Muscle layer of duodenum (tissue), 2 donors: Measurements from ENCODE around the gene ARHGAP10.

ENCODE experiments used
- H3K27ac ChIP-seq: one replicate; pipeline ENCODE4 v1.7.0; 2013; ENCODE audit warnings: mild to moderate bottlenecking, low read length
- H3K27me3 ChIP-seq: one replicate; pipeline ENCODE4 v1.7.0; 2013; ENCODE audit warnings: low read depth, mild to moderate bottlenecking, control low read depth, low read length
- H3K36me3 ChIP-seq, 2 donors: one replicate each; pipeline ENCODE4 v1.7.0; 2013; ENCODE audit warnings: low read length in 2 of 2, control low read depth in 1 of 2, mild to moderate bottlenecking in 1 of 2; ENCODE audit not compliant: insufficient read depth in 2 of 2, control insufficient read depth in 1 of 2
- H3K4me1 ChIP-seq, 2 donors: one replicate each; pipeline ENCODE4 v1.7.0; 2013; ENCODE audit warnings: low read length in 2 of 2, mild to moderate bottlenecking in 2 of 2, control low read depth in 1 of 2, moderate library complexity in 1 of 2; ENCODE audit not compliant: insufficient read depth in 2 of 2, control insufficient read depth in 1 of 2
- H3K4me3 ChIP-seq, 2 donors: one replicate each; pipeline ENCODE4 v1.7.0; 2013; ENCODE audit warnings: low read length in 2 of 2, low read depth in 1 of 2, mild to moderate bottlenecking in 1 of 2
- H3K9me3 ChIP-seq, 2 donors: one replicate each; pipeline ENCODE4 v1.7.0; 2013; ENCODE audit warnings: low read length in 2 of 2, control low read depth in 1 of 2, mild to moderate bottlenecking in 1 of 2; ENCODE audit not compliant: control insufficient read depth in 1 of 2
- donor health status: healthy.

ARHGAP10 gene, protein sequence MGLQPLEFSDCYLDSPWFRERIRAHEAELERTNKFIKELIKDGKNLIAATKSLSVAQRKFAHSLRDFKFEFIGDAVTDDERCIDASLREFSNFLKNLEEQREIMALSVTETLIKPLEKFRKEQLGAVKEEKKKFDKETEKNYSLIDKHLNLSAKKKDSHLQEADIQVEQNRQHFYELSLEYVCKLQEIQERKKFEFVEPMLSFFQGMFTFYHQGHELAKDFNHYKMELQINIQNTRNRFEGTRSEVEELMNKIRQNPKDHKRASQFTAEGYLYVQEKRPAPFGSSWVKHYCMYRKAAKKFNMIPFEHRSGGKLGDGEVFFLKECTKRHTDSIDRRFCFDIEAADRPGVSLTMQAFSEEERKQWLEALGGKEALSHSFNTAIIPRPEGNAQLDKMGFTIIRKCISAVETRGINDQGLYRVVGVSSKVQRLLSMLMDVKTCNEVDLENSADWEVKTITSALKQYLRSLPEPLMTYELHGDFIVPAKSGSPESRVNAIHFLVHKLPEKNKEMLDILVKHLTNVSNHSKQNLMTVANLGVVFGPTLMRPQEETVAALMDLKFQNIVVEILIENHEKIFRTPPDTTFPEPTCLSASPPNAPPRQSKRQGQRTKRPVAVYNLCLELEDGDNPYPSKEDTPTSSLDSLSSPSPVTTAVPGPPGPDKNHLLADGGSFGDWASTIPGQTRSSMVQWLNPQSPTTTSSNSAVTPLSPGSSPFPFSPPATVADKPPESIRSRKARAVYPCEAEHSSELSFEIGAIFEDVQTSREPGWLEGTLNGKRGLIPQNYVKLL

GRCh38 chr4:147731580-147732517 is at the start of gene ARHGAP10:
Gene ARHGAP10 (plus strand): TSS chr4:147732088. CDS start chr4:147732302, 214 bp downstream.
- peak within 1 kb of the TSS; percentile 85 to 88 for H3K4me3 ChIP-seq
- peak within 1 kb of the TSS; percentile 83 for H3K27ac ChIP-seq
- H3K27me3 ChIP-seq: no peaks in the 10 kb centered on the region
- H3K36me3 ChIP-seq: no peaks in the 10 kb centered on the region
- peaks cover 0 to 13% of the 10 kb centered on the region in 2 donors for H3K4me1 ChIP-seq
- no peaks in the 10 kb centered on the region for H3K9me3 ChIP-seq

GRCh38 chr4:147682755-147683154 is 49.1 kb upstream of the ARHGAP10 start:
- H3K4me3 ChIP-seq: peak overlapping the region; percentile 86 to 99
- H3K27ac ChIP-seq: no peak overlapping the region
- H3K27me3 ChIP-seq: no peaks in the 10 kb centered on the region

GRCh38 chr4:147683188-147683591 is 48.7 kb upstream of the ARHGAP10 start:
- no peaks in the 10 kb centered on the region for H3K27me3 ChIP-seq
- no peaks in the 10 kb centered on the region for H3K9me3 ChIP-seq
- H3K4me3 ChIP-seq: peak overlapping the region; percentile 86 to 99
- H3K27ac ChIP-seq: peak overlapping the region; percentile 94
- H3K36me3 ChIP-seq: peaks cover 0 to 16% of the 10 kb centered on the region in 2 donors
- H3K4me1 ChIP-seq: peaks cover 0 to 5% of the 10 kb centered on the region in 2 donors

More at GRCh38 chr4:147682755-147683154, 49.1 kb upstream of the ARHGAP10 start:
- Histone ChIP-seq H3K4me1 (peaks cover 0 to 6% of the 10 kb centered on the region in 2 donors), H3K36me3 (peaks cover 0 to 16% of the 10 kb centered on the region in 2 donors), H3K9me3 (no peaks in the 10 kb centered on the region)

DNA sequence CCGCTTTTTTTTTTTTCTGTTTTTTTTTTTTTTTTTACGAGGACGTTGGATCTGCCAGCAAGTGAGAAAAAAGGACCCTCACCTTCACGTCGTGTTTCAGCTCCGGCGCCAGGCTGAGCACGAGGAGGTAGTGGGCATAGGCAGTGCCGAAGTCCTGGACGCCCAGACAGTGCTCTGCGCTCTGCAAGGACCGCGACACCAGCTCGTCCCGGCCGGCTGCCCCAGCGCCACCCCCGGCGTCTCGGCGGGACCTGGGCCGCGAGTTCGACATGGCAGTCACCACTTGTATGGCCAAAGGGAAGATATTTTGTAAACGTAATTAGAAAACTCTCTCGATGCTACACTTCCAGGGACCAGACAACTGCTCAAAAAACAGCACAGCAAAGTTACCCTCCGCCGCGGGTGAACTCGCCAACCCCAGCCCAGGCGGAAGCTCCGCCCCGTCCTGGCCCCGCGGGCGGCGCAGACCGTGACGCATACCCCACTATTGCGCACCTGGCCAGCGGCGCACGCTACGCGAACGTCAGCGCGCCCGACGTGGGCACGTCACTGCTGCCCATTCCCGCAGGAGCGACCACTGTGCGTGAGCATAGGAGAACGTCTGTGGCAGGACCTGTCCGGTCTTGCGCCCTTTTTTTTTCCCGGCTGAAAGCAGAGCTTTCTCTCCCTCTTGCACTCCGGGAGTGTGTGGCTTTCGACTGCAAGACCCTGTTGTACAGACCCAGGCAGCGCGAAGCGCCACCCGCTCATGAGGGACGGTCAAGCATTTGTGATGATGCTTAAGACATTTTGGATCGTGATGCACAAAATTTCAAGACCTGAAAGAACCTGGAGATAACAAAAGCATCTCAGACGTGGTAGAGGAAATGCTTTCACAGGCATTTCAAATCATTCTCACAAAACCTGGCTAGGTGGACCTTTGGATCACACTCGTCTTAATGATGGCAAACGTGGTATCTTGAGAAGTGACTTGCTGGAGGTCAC is 47.9 kb upstream of the ARHGAP10 start, which contains the start of gene PRMT9:
Gene PRMT9 (minus strand): TSS at position 447 of the 984 bp plus-strand sequence. CDS start 176 bp downstream, at position 271.
- Histone ChIP-seq H3K27ac (peak within 1 kb of the TSS; percentile 94), H3K4me3 (peak within 1 kb of the TSS; percentile 86 to 99), H3K36me3 (peaks cover 0 to 9% of the 10 kb centered on the region in 2 donors), H3K27me3 (no peaks in the 10 kb centered on the region), H3K9me3 (no peaks in the 10 kb centered on the region), H3K4me1 (peaks cover 0 to 2% of the 10 kb centered on the region in 2 donors)

GRCh38 chr4:147689067-147689466 is 42.8 kb upstream of the ARHGAP10 start:
- no peaks in the 10 kb centered on the region for H3K9me3 ChIP-seq
- H3K4me3 ChIP-seq: no peak overlapping the region

GRCh38 chr4:147691820-147692219 is 40.1 kb upstream of the ARHGAP10 start:
- Histone ChIP-seq H3K9me3 (no peaks in the 10 kb centered on the region), H3K36me3 (no peaks in the 10 kb centered on the region), H3K27me3 (no peaks in the 10 kb centered on the region), H3K4me3 (no peak overlapping the region), H3K27ac (no peak overlapping the region), H3K4me1 (no peaks in the 10 kb centered on the region)

More at GRCh38 chr4:147689067-147689466, 42.8 kb upstream of the ARHGAP10 start:
- Histone ChIP-seq H3K27ac (no peak overlapping the region), H3K4me1 (no peaks in the 10 kb centered on the region), H3K27me3 (no peaks in the 10 kb centered on the region), H3K36me3 (no peaks in the 10 kb centered on the region)

DNA sequence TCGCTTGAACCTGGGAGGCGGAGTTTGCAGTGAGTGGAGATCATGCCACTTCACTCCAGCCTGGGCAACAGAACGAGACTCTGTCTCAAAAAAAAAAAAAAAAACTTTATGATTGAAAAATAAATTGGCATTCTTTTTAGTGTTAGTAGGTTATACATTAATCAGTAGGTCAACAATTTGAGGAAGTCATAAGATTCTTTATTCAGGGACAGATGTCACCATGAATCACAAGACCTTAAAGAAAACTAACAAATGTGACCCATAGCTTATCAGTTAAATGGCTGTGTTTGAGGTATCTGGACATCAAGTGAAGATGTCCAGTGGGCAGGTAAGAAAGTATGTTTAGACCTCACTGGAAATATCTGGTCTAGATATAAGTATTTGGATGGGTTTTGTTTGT is 38.7 kb upstream of the ARHGAP10 start:
- no peaks in the 10 kb centered on the region for H3K27me3 ChIP-seq
- H3K4me1 ChIP-seq: no peaks in the 10 kb centered on the region
- H3K36me3 ChIP-seq: no peaks in the 10 kb centered on the region
- no peak overlapping the region for H3K4me3 ChIP-seq
- H3K27ac ChIP-seq: no peak overlapping the region
- H3K9me3 ChIP-seq: no peaks in the 10 kb centered on the region

DNA sequence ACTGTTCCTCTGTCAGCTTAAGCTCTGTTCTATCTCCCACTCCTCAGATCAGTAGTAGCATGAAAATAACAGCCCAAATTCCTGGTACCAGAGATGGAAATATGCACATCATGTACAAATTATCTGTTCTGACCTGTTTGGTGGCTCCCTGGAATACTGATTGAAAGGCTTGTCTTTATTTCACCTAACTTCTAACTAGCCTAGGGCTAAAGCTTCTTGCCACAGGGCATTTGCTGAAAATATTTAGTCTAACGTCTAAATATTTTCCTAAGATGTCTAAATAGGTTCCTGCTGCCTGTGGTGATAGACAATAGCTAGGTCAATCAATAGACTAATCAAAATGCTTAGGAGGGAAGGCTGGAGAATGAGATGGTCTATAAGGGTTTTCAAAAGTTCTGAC is 35.0 kb upstream of the ARHGAP10 start:
- Histone ChIP-seq H3K9me3 (no peaks in the 10 kb centered on the region), H3K4me3 (no peak overlapping the region), H3K27ac (no peak overlapping the region), H3K4me1 (no peaks in the 10 kb centered on the region), H3K36me3 (no peaks in the 10 kb centered on the region), H3K27me3 (no peaks in the 10 kb centered on the region)

- no peak overlapping the region for H3K27ac ChIP-seq
- H3K4me1 ChIP-seq: no peaks in the 10 kb centered on the region
- no peaks in the 10 kb centered on the region for H3K36me3 ChIP-seq
- H3K27me3 ChIP-seq: no peaks in the 10 kb centered on the region
- no peaks in the 10 kb centered on the region for H3K9me3 ChIP-seq
- H3K4me3 ChIP-seq: no peak overlapping the region
These were observed 27.0 kb upstream of the ARHGAP10 start for GRCh38 chr4:147704846-147705245.
